ENCODE data around the gene CXorf58. TPM values are rescaled to one million over a fixed set of nuclear protein-coding genes. Genes with fewer than 3 reads are reported as not detected.
"Not testable (repeated sequence)": the region's sequence is repeated elsewhere in the genome, so short reads cannot be mapped to it uniquely, and the experiment has no call there.

CXorf58 gene
- not detected in 2 replicates for total RNA-seq
- 0.23 TPM for total RNA-seq (2013)
- 0.07 and 0.09 TPM in 2 replicates for polyA plus RNA-seq
- polyA minus RNA-seq, result 0.21 and 0.51 TPM in 2 replicates

GRCh38 chrX:23907498-23908218, at the start of gene CXorf58, which contains the start of gene APOO:
Gene CXorf58 (plus strand): TSS chrX:23908006. CDS start chrX:23910303, 2,297 bp downstream.
Gene APOO (minus strand): TSS chrX:23907938. CDS start chrX:23907702, 236 bp downstream.
- ChIA-PET POLR2A (interaction anchor here (1.0 to 2.2 kb wide), 3 partner anchors 118 to 147 kb away, joined by 5 to 11 read pairs (median 8); partner anchors contain the start of gene SAT1), CTCF (interaction anchor here (0.7 to 4.0 kb wide), 6 partner anchors 48 to 240 kb away, joined by 3 to 35 read pairs (median 4); partner anchors contain the start of genes EIF2S3, KLHL15 and PRDX4)

GRCh38 chrX:23859238-23859637, 48.6 kb upstream of the CXorf58 start:
- 100% methylated on average over 5 of the region's 7 CpGs for WGBS (ENCODE audit: insufficient coverage)
- H3K4me1 Mint-ChIP-seq; H3K9ac ChIP-seq (ENCODE audit: low read length); H3K79me2 ChIP-seq (ENCODE audit: control insufficient read depth, insufficient read depth, low read length); POLR2A ChIA-PET; H3K27me3 ChIP-seq (replicated peaks in 1 of 4; ENCODE audit: control extremely low read depth in 1 of 4, control insufficient read depth in 3 of 4, insufficient read depth in 4 of 4, low read length in 3 of 4); H4K20me1 ChIP-seq (ENCODE audit: control insufficient read depth, insufficient read depth, low read length, poor library complexity, severe bottlenecking); H3K27me3 Mint-ChIP-seq; H3K36me3 ChIP-seq (replicated peaks in 1 of 2; ENCODE audit: control extremely low read depth in 1 of 2, control insufficient read depth in 1 of 2, extremely low read depth in 1 of 2, insufficient read depth in 2 of 2, low read length in 1 of 2); intact Hi-C loops (cut with micrococcal nuclease); H3K27ac Mint-ChIP-seq; H3K27ac ChIP-seq (ENCODE audit: low read length in 2 of 2); H3K4me1 ChIP-seq (ENCODE audit: control insufficient read depth in 2 of 2, insufficient read depth in 2 of 2, low read length in 2 of 2); H3K9me3 Mint-ChIP-seq (ENCODE audit: insufficient read depth); H2AFZ ChIP-seq (ENCODE audit: insufficient read depth, low read depth, low read length, poor library complexity, severe bottlenecking); H3K4me3 Mint-ChIP-seq; H3K4me3 ChIP-seq (ENCODE audit: control extremely low read depth in 1 of 5, extremely low read depth in 1 of 5, insufficient read depth in 1 of 5, low read depth in 2 of 5, low read length in 4 of 5); H3K4me2 ChIP-seq (replicated peaks; ENCODE audit: low read depth, low read length, poor library complexity, severe bottlenecking); ATAC-seq (ENCODE audit: low read depth); H3K9me3 ChIP-seq (ENCODE audit: control extremely low read depth in 1 of 3, control insufficient read depth in 2 of 3, insufficient read depth in 1 of 3, low read length in 2 of 3); DNase-seq; CTCF ChIA-PET: not testable (repeated sequence)

More at GRCh38 chrX:23907498-23908218, at the start of gene CXorf58, which contains the start of gene APOO:
- intact Hi-C loops (cut with micrococcal nuclease), result loop anchor here (1.0 to 10.0 kb wide), 7 partner anchors 45 to 557 kb away; partner anchors contain the start of genes EIF2S3, PDK3, PRDX4 and SAT1
- Mint-ChIP-seq H3K27ac (peak within 1 kb of the TSS; percentile 94), H3K4me3 (peak within 1 kb of the TSS; percentile 88), H3K27me3 (no peaks in the 10 kb centered on the region), H3K4me1 (peaks cover 17% of the 10 kb centered on the region), H3K9me3 (ENCODE audit: insufficient read depth) (no peaks in the 10 kb centered on the region)
- Histone ChIP-seq H4K20me1 (ENCODE audit: control insufficient read depth, insufficient read depth, low read length, poor library complexity, severe bottlenecking) (no peaks in the 10 kb centered on the region), H3K4me1 (ENCODE audit: control insufficient read depth in 2 of 2, insufficient read depth in 2 of 2, low read length in 2 of 2) (peaks cover 4 to 15% of the 10 kb centered on the region in 2 donors), H2AFZ (ENCODE audit: insufficient read depth, low read depth, low read length, poor library complexity, severe bottlenecking) (peak within 1 kb of the TSS; percentile 74), H3K9me3 (ENCODE audit: control extremely low read depth in 1 of 3, control insufficient read depth in 2 of 3, insufficient read depth in 1 of 3, low read length in 2 of 3) (no peaks in the 10 kb centered on the region), H3K27me3 (replicated peaks in 1 of 4; ENCODE audit: control extremely low read depth in 1 of 4, control insufficient read depth in 3 of 4, insufficient read depth in 4 of 4, low read length in 3 of 4) (no peaks in the 10 kb centered on the region), H3K27ac (ENCODE audit: low read length in 2 of 2) (peak within 1 kb of the TSS; percentile 91 to 92), H3K36me3 (replicated peaks in 1 of 2; ENCODE audit: control extremely low read depth in 1 of 2, control insufficient read depth in 1 of 2, extremely low read depth in 1 of 2, insufficient read depth in 2 of 2, low read length in 1 of 2) (no peaks in the 10 kb centered on the region), H3K9ac (ENCODE audit: low read length) (peak within 1 kb of the TSS; percentile 71), H3K79me2 (ENCODE audit: control insufficient read depth, insufficient read depth, low read length) (no peaks in the 10 kb centered on the region), H3K4me3 (ENCODE audit: control extremely low read depth in 1 of 5, extremely low read depth in 1 of 5, insufficient read depth in 1 of 5, low read depth in 2 of 5, low read length in 4 of 5) (peak within 1 kb of the TSS; percentile 31 to 73 (median 60)), H3K4me2 (replicated peaks; ENCODE audit: low read depth, low read length, poor library complexity, severe bottlenecking) (peak within 1 kb of the TSS; percentile 80)
- peak; percentile 89 for ATAC-seq (ENCODE audit: low read depth)
- TF ChIP-seq EZH2 (IDR thresholded peaks at IDR 0.05; ENCODE audit: borderline replicate concordance, insufficient read depth, low read depth, low read length, poor library complexity, severe bottlenecking) (no peak), CTCF (IDR thresholded peaks at IDR 0.05) (peak; percentile 57)
- WGBS (ENCODE audit: insufficient coverage), result 1% methylated on average over 69 of the region's 81 CpGs
- DNase-seq, result peak; percentile 94
